ENCODE measurements around the gene GALNT16.

GALNT16 gene

GRCh38 chr14:69241577-69241976 lies 18.4 kb upstream of the GALNT16 start:
- Histone ChIP-seq H3K27ac (ENCODE audit: low read length) (no peak overlapping the region), H4K20me1 (ENCODE audit: insufficient read depth, low read length) (no peaks in the 10 kb centered on the region), H3K9me2 (replicated peaks; ENCODE audit: insufficient read depth, low read length) (no peaks in the 10 kb centered on the region), H3K4me1 (ENCODE audit: low read length) (no peaks in the 10 kb centered on the region), H3F3A (ENCODE audit: insufficient read depth, low read length) (no peaks in the 10 kb centered on the region), H3K27me3 (replicated peaks; ENCODE audit: insufficient read depth, low read length) (no peaks in the 10 kb centered on the region), H3K4me3 (ENCODE audit: low read length) (no peak overlapping the region), H3K4me2 (ENCODE audit: low read depth, low read length) (no peak overlapping the region), H3K79me2 (ENCODE audit: low read length) (no peaks in the 10 kb centered on the region), H3K9me3 (replicated peaks; ENCODE audit: insufficient read depth, low read length) (no peaks in the 10 kb centered on the region), H2AFZ (ENCODE audit: low read length) (no peak overlapping the region), H3K9ac (ENCODE audit: low read length) (no peak overlapping the region), H3K36me3 (replicated peaks; ENCODE audit: insufficient read depth, low read length) (no peaks in the 10 kb centered on the region)
- TF ChIP-seq EZH2 (optimal IDR thresholded peaks at IDR 0.05; ENCODE audit: low read depth, low read length) (no peak), EZH2phosphoT487 (IDR thresholded peaks at IDR 0.05; ENCODE audit: low read length) (no peak), CTCF (IDR thresholded peaks at IDR 0.05; ENCODE audit: low read length) (no peak)
- DNase-seq = no peak

- Histone ChIP-seq H3K9ac (ENCODE audit: low read length) (no peak overlapping the region), H3K79me2 (ENCODE audit: low read length) (no peaks in the 10 kb centered on the region), H3K27me3 (replicated peaks; ENCODE audit: insufficient read depth, low read length) (no peaks in the 10 kb centered on the region), H3K27ac (ENCODE audit: low read length) (no peak overlapping the region), H3K9me2 (replicated peaks; ENCODE audit: insufficient read depth, low read length) (no peaks in the 10 kb centered on the region), H3K36me3 (replicated peaks; ENCODE audit: insufficient read depth, low read length) (no peaks in the 10 kb centered on the region), H3K4me2 (ENCODE audit: low read depth, low read length) (no peak overlapping the region), H3K9me3 (replicated peaks; ENCODE audit: insufficient read depth, low read length) (no peaks in the 10 kb centered on the region), H3K4me1 (ENCODE audit: low read length) (no peaks in the 10 kb centered on the region), H4K20me1 (ENCODE audit: insufficient read depth, low read length) (no peaks in the 10 kb centered on the region), H2AFZ (ENCODE audit: low read length) (no peak overlapping the region), H3K4me3 (ENCODE audit: low read length) (no peak overlapping the region), H3F3A (ENCODE audit: insufficient read depth, low read length) (no peaks in the 10 kb centered on the region)
- no peak for TF ChIP-seq EZH2phosphoT487 (IDR thresholded peaks at IDR 0.05; ENCODE audit: low read length)
- TF ChIP-seq CTCF (IDR thresholded peaks at IDR 0.05; ENCODE audit: low read length) = peak; percentile 49
- DNase-seq = peak; percentile 12
These were observed 17.4 kb upstream of the GALNT16 start for GRCh38 chr14:69242311-69243224.

- no peaks in the 10 kb centered on the region for H3K36me3 ChIP-seq (replicated peaks; ENCODE audit: insufficient read depth, low read length)
- no peaks in the 10 kb centered on the region for H3F3A ChIP-seq (ENCODE audit: insufficient read depth, low read length)
- no peak for DNase-seq
- no peaks in the 10 kb centered on the region for H3K9me3 ChIP-seq (replicated peaks; ENCODE audit: insufficient read depth, low read length)
- H3K9ac ChIP-seq (ENCODE audit: low read length) = no peak overlapping the region
- H3K9me2 ChIP-seq (replicated peaks; ENCODE audit: insufficient read depth, low read length) = no peaks in the 10 kb centered on the region
- no peak overlapping the region for H3K27ac ChIP-seq (ENCODE audit: low read length)
- H3K4me2 ChIP-seq (ENCODE audit: low read depth, low read length) = no peak overlapping the region
- no peaks in the 10 kb centered on the region for H3K4me1 ChIP-seq (ENCODE audit: low read length)
- no peaks in the 10 kb centered on the region for H4K20me1 ChIP-seq (ENCODE audit: insufficient read depth, low read length)
- no peak overlapping the region for H2AFZ ChIP-seq (ENCODE audit: low read length)
- no peak for TF ChIP-seq CTCF (IDR thresholded peaks at IDR 0.05; ENCODE audit: low read length)
- TF ChIP-seq EZH2phosphoT487 (IDR thresholded peaks at IDR 0.05; ENCODE audit: low read length) = no peak
- TF ChIP-seq EZH2 (optimal IDR thresholded peaks at IDR 0.05; ENCODE audit: low read depth, low read length) = no peak
- no peaks in the 10 kb centered on the region for H3K27me3 ChIP-seq (replicated peaks; ENCODE audit: insufficient read depth, low read length)
- H3K79me2 ChIP-seq (ENCODE audit: low read length) = no peaks in the 10 kb centered on the region
- no peak overlapping the region for H3K4me3 ChIP-seq (ENCODE audit: low read length)
These were observed 15.0 kb upstream of the GALNT16 start for GRCh38 chr14:69244946-69245345.

All from MM.1S (cell line).